SK-N-SH treated with all-trans-retinoic acid at 6 μM for 48 hours (cell line): ENCODE measurements around the gene TRAK1.

Experiments
- ATAC-seq: fragments of 200-7000 bp; cut with Tn5 transposase; 3 replicates; pipeline ENCODE4 v1.9.1; 2020; ENCODE audit warnings: mild to moderate bottlenecking, moderate library complexity
- ARNTL ChIP-seq: fragments of 450-650 bp; formaldehyde crosslinking; IDR thresholded peaks from 2 replicates; pipeline ENCODE4 v1.5.0; 2020; ENCODE audit warnings: low read depth, mild to moderate bottlenecking, moderate library complexity, borderline replicate concordance
- BACH2 ChIP-seq: fragments of 250-450 bp; sonication (Bioruptor Pico); IDR thresholded peaks from 2 replicates; pipeline ENCODE4 v1.9.0; 2021; ENCODE audit warnings: mild to moderate bottlenecking, borderline replicate concordance
- CSDC2 ChIP-seq: fragments of 250-450 bp; sonication (Bioruptor Pico); IDR thresholded peaks from 2 replicates; pipeline ENCODE4 v1.5.0; 2020; ENCODE audit warnings: mild to moderate bottlenecking, moderate library complexity
- ESRRG ChIP-seq: fragments of 250-450 bp; sonication (Bioruptor Pico); IDR thresholded peaks from 2 replicates; pipeline ENCODE4 v1.6.1; 2021; ENCODE audit warnings: mild to moderate bottlenecking
- GLIS3 ChIP-seq: fragments of 250-450 bp; sonication (Bioruptor Pico); IDR thresholded peaks from 2 replicates; pipeline ENCODE4 v1.5.0; 2020; ENCODE audit warnings: mild to moderate bottlenecking, moderate library complexity
- ISL1 ChIP-seq: fragments of 250-450 bp; sonication (Bioruptor Pico); IDR thresholded peaks from 2 replicates; pipeline ENCODE4 v2.1.2; 2022; ENCODE audit warnings: mild to moderate bottlenecking, moderate library complexity
- OSR1 ChIP-seq: fragments of 250-450 bp; sonication (Bioruptor Pico); IDR thresholded peaks from 2 replicates; pipeline ENCODE4 v1.8.0; 2022; ENCODE audit warnings: moderate library complexity, mild to moderate bottlenecking, inconsistent platforms
- POU6F1 ChIP-seq: fragments of 250-450 bp; sonication (Bioruptor Pico); IDR thresholded peaks from 2 replicates; pipeline ENCODE4 v1.8.0; 2021; ENCODE audit warnings: low read depth, mild to moderate bottlenecking, moderate library complexity, borderline replicate concordance
- PPARA ChIP-seq: fragments of 250-450 bp; sonication (Bioruptor Pico); IDR thresholded peaks from 2 replicates; pipeline ENCODE4 v1.5.0; 2020; ENCODE audit warnings: mild to moderate bottlenecking, borderline replicate concordance
- RARB ChIP-seq: fragments of 250-450 bp; sonication (Bioruptor Pico); IDR thresholded peaks from 2 replicates; pipeline ENCODE4 v1.8.0; 2021; ENCODE audit warnings: mild to moderate bottlenecking, moderate library complexity
- SNAI2 ChIP-seq: fragments of 250-450 bp; sonication (Bioruptor Pico); IDR thresholded peaks from 2 replicates; pipeline ENCODE4 v1.5.0; 2020; ENCODE audit warnings: mild to moderate bottlenecking, moderate library complexity
- TCF4 ChIP-seq: fragments of 250-450 bp; sonication (Bioruptor Pico); IDR thresholded peaks from 2 replicates; pipeline ENCODE4 v1.8.0; 2021; ENCODE audit warnings: mild to moderate bottlenecking, moderate library complexity, borderline replicate concordance
- TOX ChIP-seq: fragments of 250-450 bp; sonication (Bioruptor Pico); IDR thresholded peaks from 2 replicates; pipeline ENCODE4 v1.8.0; 2021; ENCODE audit warnings: mild to moderate bottlenecking, moderate library complexity, borderline replicate concordance
- TSHZ2 ChIP-seq: fragments of 250-450 bp; sonication (Bioruptor Pico); IDR thresholded peaks from 2 replicates; pipeline ENCODE4 v1.5.0; 2020; ENCODE audit warnings: mild to moderate bottlenecking, moderate library complexity
- ZC3H10 ChIP-seq: fragments of 250-450 bp; sonication (Bioruptor Pico); IDR thresholded peaks from 2 replicates; pipeline ENCODE4 v1.5.1; 2021; ENCODE audit warnings: mild to moderate bottlenecking, moderate library complexity
- ZFP3 ChIP-seq: fragments of 250-450 bp; sonication (Bioruptor Pico); IDR thresholded peaks from 2 replicates; pipeline ENCODE4 v1.5.0; 2020; ENCODE audit warnings: mild to moderate bottlenecking, moderate library complexity
- ZFP30 ChIP-seq: fragments of 450-650 bp; formaldehyde crosslinking; IDR thresholded peaks from 2 replicates; pipeline ENCODE4 v1.5.0; 2022; ENCODE audit warnings: mild to moderate bottlenecking, moderate library complexity
- ZNF565 ChIP-seq: fragments of 450-650 bp; formaldehyde crosslinking; conservative IDR thresholded peaks from 2 replicates; pipeline ENCODE4 v1.5.0; 2020; ENCODE audit warnings: low read depth, mild to moderate bottlenecking, moderate library complexity
- ZNF8 ChIP-seq: fragments of 450-650 bp; formaldehyde crosslinking; IDR thresholded peaks from 2 replicates; pipeline ENCODE4 v1.5.0; 2020; ENCODE audit warnings: mild to moderate bottlenecking, moderate library complexity
- TF ChIP-seq, protein P1 (sequence below): fragments of 250-450 bp; sonication (Bioruptor Pico); IDR thresholded peaks from 2 replicates; pipeline ENCODE4 v1.8.0; 2020; ENCODE audit warnings: mild to moderate bottlenecking, moderate library complexity, borderline replicate concordance
- TF ChIP-seq, protein P2 (sequence below): fragments of 250-450 bp; sonication (Bioruptor Pico); IDR thresholded peaks from 2 replicates; pipeline ENCODE4 v1.5.1; 2021; ENCODE audit warnings: mild to moderate bottlenecking, moderate library complexity

TRAK1 gene

DNA sequence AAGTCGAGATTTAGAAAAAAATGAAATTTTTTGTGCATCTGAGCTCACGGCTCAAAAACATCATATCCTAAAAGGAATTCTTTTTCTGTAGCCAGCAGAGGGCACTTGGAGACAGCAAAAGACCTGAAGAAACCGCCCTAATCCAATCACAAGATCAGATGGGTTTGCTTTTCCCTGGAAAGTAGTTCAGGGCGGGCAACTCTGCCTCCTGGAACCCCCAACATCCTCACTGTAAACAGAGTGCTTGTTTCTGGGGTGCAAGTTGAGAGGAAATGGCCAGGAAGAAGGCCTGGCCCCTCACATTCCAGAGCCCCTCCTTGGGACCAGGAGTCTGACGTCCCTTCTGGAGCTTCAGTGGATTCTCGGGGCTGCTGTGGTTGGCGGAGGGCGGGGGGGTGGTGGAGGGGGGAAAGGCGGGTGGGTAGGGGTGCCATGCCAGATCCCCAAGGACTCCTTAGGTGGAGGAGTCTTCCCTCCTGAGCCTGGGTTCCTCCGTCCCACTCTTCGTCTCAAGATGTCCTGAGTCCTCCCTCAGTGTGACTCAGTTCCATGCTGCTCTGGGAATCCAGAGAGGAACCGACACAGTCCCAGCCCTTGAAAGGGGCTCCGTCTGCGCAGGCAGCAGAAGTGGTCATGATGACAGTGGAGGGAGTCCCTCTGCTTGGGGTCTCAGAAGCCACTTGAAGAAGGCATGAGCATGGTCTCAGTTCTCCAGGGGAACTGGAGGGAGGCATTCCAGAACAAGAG is 139.0 kb downstream of the TRAK1 start:
- ATAC-seq, result peak; percentile 84
- TF ChIP-seq ZFP3 (CRISPR knock-in tag), result no peak
- TF ChIP-seq PPARA (CRISPR knock-in tag), result no peak
- no peak for TF ChIP-seq TCF4 (CRISPR knock-in tag)
- no peak for TF ChIP-seq ZC3H10 (CRISPR knock-in tag)
- no peak for TF ChIP-seq TSHZ2 (CRISPR knock-in tag)
- TF ChIP-seq ESRRG (CRISPR knock-in tag), result no peak
- no peak for TF ChIP-seq ISL1
- TF ChIP-seq RARB (CRISPR knock-in tag), result no peak
- TF ChIP-seq ZNF8 (CRISPR knock-in tag), result no peak
- no peak for TF ChIP-seq TOX (CRISPR knock-in tag)
- no peak for TF ChIP-seq ZFP30
- TF ChIP-seq ARNTL (CRISPR knock-in tag), result no peak
- TF ChIP-seq POU6F1, result no peak

DNA sequence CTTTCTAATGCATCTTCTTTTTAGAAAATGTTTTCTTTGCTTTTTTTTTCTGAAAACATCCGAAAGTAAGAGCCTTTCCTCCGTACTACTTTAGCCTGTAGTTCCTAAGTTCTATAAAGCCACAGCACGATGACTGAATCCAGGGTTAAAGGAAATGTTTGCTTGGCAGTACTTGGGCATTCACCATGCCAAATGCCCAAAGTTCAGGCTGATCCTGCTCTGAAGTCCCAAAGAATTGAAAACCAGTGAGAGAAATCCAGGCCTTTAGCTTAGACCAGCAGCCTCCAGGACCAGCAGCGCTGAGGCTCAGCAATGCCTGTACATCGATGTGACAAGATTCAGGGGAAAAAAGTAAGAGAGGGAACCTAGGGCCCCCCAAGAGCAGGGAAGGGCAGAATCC is 139.7 kb downstream of the TRAK1 start:
- no peak for ATAC-seq
- TF ChIP-seq POU6F1 (no peak), ZFP3 (CRISPR knock-in tag) (no peak), BACH2 (CRISPR knock-in tag) (no peak), GLIS3 (CRISPR knock-in tag) (no peak), RARB (CRISPR knock-in tag) (no peak), CSDC2 (no peak), ZNF8 (CRISPR knock-in tag) (no peak), ZNF565 (CRISPR knock-in tag) (no peak)
- TF ChIP-seq, protein P1, sequence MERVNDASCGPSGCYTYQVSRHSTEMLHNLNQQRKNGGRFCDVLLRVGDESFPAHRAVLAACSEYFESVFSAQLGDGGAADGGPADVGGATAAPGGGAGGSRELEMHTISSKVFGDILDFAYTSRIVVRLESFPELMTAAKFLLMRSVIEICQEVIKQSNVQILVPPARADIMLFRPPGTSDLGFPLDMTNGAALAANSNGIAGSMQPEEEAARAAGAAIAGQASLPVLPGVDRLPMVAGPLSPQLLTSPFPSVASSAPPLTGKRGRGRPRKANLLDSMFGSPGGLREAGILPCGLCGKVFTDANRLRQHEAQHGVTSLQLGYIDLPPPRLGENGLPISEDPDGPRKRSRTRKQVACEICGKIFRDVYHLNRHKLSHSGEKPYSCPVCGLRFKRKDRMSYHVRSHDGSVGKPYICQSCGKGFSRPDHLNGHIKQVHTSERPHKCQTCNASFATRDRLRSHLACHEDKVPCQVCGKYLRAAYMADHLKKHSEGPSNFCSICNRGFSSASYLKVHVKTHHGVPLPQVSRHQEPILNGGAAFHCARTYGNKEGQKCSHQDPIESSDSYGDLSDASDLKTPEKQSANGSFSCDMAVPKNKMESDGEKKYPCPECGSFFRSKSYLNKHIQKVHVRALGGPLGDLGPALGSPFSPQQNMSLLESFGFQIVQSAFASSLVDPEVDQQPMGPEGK (CRISPR knock-in tag), result no peak
- TF ChIP-seq, protein P2, sequence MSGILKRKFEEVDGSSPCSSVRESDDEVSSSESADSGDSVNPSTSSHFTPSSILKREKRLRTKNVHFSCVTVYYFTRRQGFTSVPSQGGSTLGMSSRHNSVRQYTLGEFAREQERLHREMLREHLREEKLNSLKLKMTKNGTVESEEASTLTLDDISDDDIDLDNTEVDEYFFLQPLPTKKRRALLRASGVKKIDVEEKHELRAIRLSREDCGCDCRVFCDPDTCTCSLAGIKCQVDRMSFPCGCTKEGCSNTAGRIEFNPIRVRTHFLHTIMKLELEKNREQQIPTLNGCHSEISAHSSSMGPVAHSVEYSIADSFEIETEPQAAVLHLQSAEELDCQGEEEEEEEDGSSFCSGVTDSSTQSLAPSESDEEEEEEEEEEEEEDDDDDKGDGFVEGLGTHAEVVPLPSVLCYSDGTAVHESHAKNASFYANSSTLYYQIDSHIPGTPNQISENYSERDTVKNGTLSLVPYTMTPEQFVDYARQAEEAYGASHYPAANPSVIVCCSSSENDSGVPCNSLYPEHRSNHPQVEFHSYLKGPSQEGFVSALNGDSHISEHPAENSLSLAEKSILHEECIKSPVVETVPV (CRISPR knock-in tag), result no peak

- no peak for ATAC-seq
- TF ChIP-seq ZNF8 (CRISPR knock-in tag), result no peak
- TF ChIP-seq, protein P2 (CRISPR knock-in tag), result no peak
- TF ChIP-seq ISL1, result no peak
- TF ChIP-seq CSDC2, result no peak
- TF ChIP-seq SNAI2 (CRISPR knock-in tag), result no peak
- TF ChIP-seq ZFP3 (CRISPR knock-in tag), result no peak
- no peak for TF ChIP-seq TCF4 (CRISPR knock-in tag)
- no peak for TF ChIP-seq OSR1 (CRISPR knock-in tag)
- no peak for TF ChIP-seq GLIS3 (CRISPR knock-in tag)
- TF ChIP-seq RARB (CRISPR knock-in tag), result no peak
- no peak for TF ChIP-seq ESRRG (CRISPR knock-in tag)
- no peak for TF ChIP-seq TOX (CRISPR knock-in tag)
- TF ChIP-seq ZC3H10 (CRISPR knock-in tag), result no peak
- TF ChIP-seq ARNTL (CRISPR knock-in tag), result no peak
- TF ChIP-seq BACH2 (CRISPR knock-in tag), result no peak
- TF ChIP-seq PPARA (CRISPR knock-in tag), result no peak
- TF ChIP-seq, protein P1 (CRISPR knock-in tag), result no peak
Measured at GRCh38 chr3:42235532-42235931, 144.4 kb downstream of the TRAK1 start.
